Breast epithelium (tissue), 4 donors: ENCODE data around the gene MAP10. TPM values are rescaled to one million over a fixed set of nuclear protein-coding genes. Genes with fewer than 3 reads are reported as not detected.

Source experiments
- DNase-seq, 2 donors: peaks; one replicate each; pipeline ENCODE4 v3.0.0-alpha.2; 2019; ENCODE audit warnings: low spot score in 2 of 2
- H3K27ac ChIP-seq, 2 donors: fragments of 200-600 bp; sonication (generic) in 1 of 2; one replicate each; pipeline ENCODE4 v1.5.1; 2016 to 2019; ENCODE audit warnings: mild to moderate bottlenecking in 1 of 2
- H3K27me3 ChIP-seq, 2 donors: fragments of 200-600 bp; sonication (generic) in 1 of 2; one replicate each; pipeline versions ENCODE4 v1.5.1 to v1.6.0; 2017 to 2019; ENCODE audit warnings: control low read depth in 1 of 2, mild to moderate bottlenecking in 1 of 2
- H3K36me3 ChIP-seq: fragments of 200-600 bp; one replicate; pipeline ENCODE4 v1.5.1; 2019
- H3K4me1 ChIP-seq, 2 donors: fragments of 200-600 bp; sonication (generic); one replicate each; pipeline ENCODE4 v1.5.1; 2016 to 2019; ENCODE audit warnings: control low read depth in 1 of 2
- H3K4me3 ChIP-seq, 3 donors: fragments of 200-600 bp; sonication (generic); 1 replicate in 2 of 3; 2 replicates in 1 of 3; pipeline ENCODE4 v1.5.1; 2016 to 2019; ENCODE audit warnings: mild to moderate bottlenecking in 3 of 3, moderate library complexity in 2 of 3
- H3K9me3 ChIP-seq, 2 donors: fragments of 200-600 bp; sonication (generic) in 1 of 2; one replicate each; pipeline ENCODE4 v1.5.1; 2016 to 2019; ENCODE audit warnings: control low read depth in 1 of 2
- CTCF ChIP-seq, 3 donors: fragments of 450-650 bp; IDR thresholded peaks; one replicate each; pipeline ENCODE4 v1.5.1; 2016 to 2017; ENCODE audit warnings: antibody characterized with exemption in 3 of 3, mild to moderate bottlenecking in 3 of 3, moderate library complexity in 3 of 3
- POLR2A ChIP-seq: fragments of 450-650 bp; IDR thresholded peaks from one replicate; pipeline ENCODE4 v1.6.1; 2016; ENCODE audit warnings: antibody characterized with exemption, mild to moderate bottlenecking, moderate library complexity
- POLR2AphosphoS5 ChIP-seq, 3 donors: sonication (generic); formaldehyde crosslinking; IDR thresholded peaks; one replicate each; pipeline ENCODE4 v1.6.1; 2017; ENCODE audit warnings: antibody characterized with exemption in 3 of 3
- intact Hi-C: fragments of 100-400 bp; cut with DNase I; formaldehyde crosslinking; loops from one replicate; pipeline ENCODE4 v1.15.1; 2023; ENCODE audit warnings: low total_unique reads
- total RNA-seq, 3 donors: library from RNA; depleted of rRNA; stranded (reverse); fragments of >200 nt; gene quantifications; one replicate each; pipeline ENCODE4 v1.1.0, GENCODE V29; 2016

MAP10 gene
- total RNA-seq, 3 donors from 2014 or later = 1.6 to 3.4 (median 2.9) TPM

- no peak for TF ChIP-seq POLR2A
- TF ChIP-seq CTCF (IDR thresholded peaks at IDR 0.05) = no peak
- no peak for TF ChIP-seq POLR2AphosphoS5 (IDR thresholded peaks at IDR 0.05)
- H3K4me1 ChIP-seq = no peaks in the 10 kb centered on the region
- no peaks in the 10 kb centered on the region for H3K36me3 ChIP-seq
- no peak overlapping the region for H3K27ac ChIP-seq
- no peak for DNase-seq
- intact Hi-C loops = no loop called here
- H3K27me3 ChIP-seq = no peaks in the 10 kb centered on the region
- H3K9me3 ChIP-seq = no peaks in the 10 kb centered on the region
- H3K4me3 ChIP-seq = no peak overlapping the region
Measured at GRCh38 chr1:232835166-232835565, 29.9 kb downstream of the MAP10 start.

- intact Hi-C loops = no loop called here
Measured at GRCh38 chr1:232837087-232837486, 31.9 kb downstream of the MAP10 start.

GRCh38 chr1:232841823-232842565, 36.8 kb downstream of the MAP10 start:
- Histone ChIP-seq H3K9me3 (no peaks in the 10 kb centered on the region), H3K4me1 (no peaks in the 10 kb centered on the region), H3K27ac (no peak overlapping the region), H3K27me3 (no peaks in the 10 kb centered on the region), H3K36me3 (no peaks in the 10 kb centered on the region), H3K4me3 (no peak overlapping the region)
- no peak for DNase-seq
- TF ChIP-seq CTCF (IDR thresholded peaks at IDR 0.05) (no peak), POLR2A (no peak), POLR2AphosphoS5 (IDR thresholded peaks at IDR 0.05) (no peak)
- intact Hi-C loops = no loop called here

More at GRCh38 chr1:232837087-232837486, 31.9 kb downstream of the MAP10 start:
- DNase-seq = no peak
- no peaks in the 10 kb centered on the region for H3K4me1 ChIP-seq
- no peaks in the 10 kb centered on the region for H3K27me3 ChIP-seq
- no peak overlapping the region for H3K27ac ChIP-seq
- H3K4me3 ChIP-seq = no peak overlapping the region
- H3K9me3 ChIP-seq = no peaks in the 10 kb centered on the region
- no peaks in the 10 kb centered on the region for H3K36me3 ChIP-seq
- TF ChIP-seq POLR2AphosphoS5 (IDR thresholded peaks at IDR 0.05) (no peak), CTCF (IDR thresholded peaks at IDR 0.05) (no peak), POLR2A (no peak)

GRCh38 chr1:232844791-232845190, 39.6 kb downstream of the MAP10 start:
- Histone ChIP-seq H3K9me3 (no peaks in the 10 kb centered on the region), H3K4me3 (no peak overlapping the region), H3K36me3 (no peaks in the 10 kb centered on the region), H3K27me3 (no peaks in the 10 kb centered on the region), H3K4me1 (no peaks in the 10 kb centered on the region), H3K27ac (peak overlapping the region in 1 of 2 donors; percentile 53)
- intact Hi-C loops = no loop called here
- no peak for DNase-seq
- no peak for TF ChIP-seq POLR2A
- no peak for TF ChIP-seq POLR2AphosphoS5 (IDR thresholded peaks at IDR 0.05)
- TF ChIP-seq CTCF (IDR thresholded peaks at IDR 0.05) = no peak

- Histone ChIP-seq H3K36me3 (no peaks in the 10 kb centered on the region), H3K27me3 (no peaks in the 10 kb centered on the region), H3K27ac (peak overlapping the region in 1 of 2 donors; percentile 53), H3K4me1 (no peaks in the 10 kb centered on the region), H3K9me3 (no peaks in the 10 kb centered on the region), H3K4me3 (no peak overlapping the region)
- TF ChIP-seq CTCF (IDR thresholded peaks at IDR 0.05) (no peak), POLR2AphosphoS5 (IDR thresholded peaks at IDR 0.05) (no peak), POLR2A (no peak)
- intact Hi-C loops = no loop called here
- DNase-seq = no peak
Measured at GRCh38 chr1:232845406-232845955, 40.3 kb downstream of the MAP10 start.
